ENCODE results near the gene SLC25A15. TPM values are rescaled to one million over a fixed set of nuclear protein-coding genes. Genes with fewer than 3 reads are reported as not detected.

SLC25A15 gene
- total and polyA plus RNA-seq, 4 experiments from 2014 or later, result 4.2 to 8.5 (median 6.4) TPM

DNA sequence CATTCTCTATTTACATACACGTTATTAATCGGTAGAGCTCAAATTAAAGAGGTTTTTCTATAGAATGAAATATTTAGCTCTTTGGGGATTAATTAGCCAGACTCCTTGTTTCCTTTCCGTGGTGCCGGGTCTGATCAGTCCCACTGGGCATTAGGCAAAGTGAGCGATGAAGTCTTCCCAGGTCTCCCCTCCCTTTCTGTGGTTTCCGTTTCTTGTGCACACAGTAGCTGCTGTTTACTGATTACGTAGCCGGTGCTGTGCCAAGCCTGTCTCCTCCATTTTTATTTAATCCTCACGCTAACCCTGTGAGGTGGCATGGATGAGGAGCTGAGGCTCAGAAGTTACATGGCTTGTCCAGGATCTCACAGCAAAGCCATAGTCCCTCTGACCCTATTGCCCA is 9.0 kb downstream of the SLC25A15 start:
- Mint-ChIP-seq H3K4me1 (peaks cover 3 to 21% (median 11%) of the 10 kb centered on the region in 4 donors), H3K27ac (peak overlapping the region in 6 of 7 donors; percentile 27 to 95 (median 90)), H3K36me3 (peaks cover 39 to 66% of the 10 kb centered on the region in 2 donors), H3K4me3 (peak overlapping the region in 6 of 8 donors; percentile 55 to 73 (median 65)), H3K27me3 (no peaks in the 10 kb centered on the region), H3K9me3 (no peaks in the 10 kb centered on the region)
- Histone ChIP-seq H3K4me1 (ENCODE audit: insufficient read depth, low read length) (no peaks in the 10 kb centered on the region), H3K27ac (ENCODE audit: low read depth, low read length) (no peak overlapping the region), H3K27me3 (ENCODE audit: insufficient read depth, low read length) (no peaks in the 10 kb centered on the region), H3K36me3 (ENCODE audit: insufficient read depth, low read length) (peaks cover 15% of the 10 kb centered on the region), H3K4me3 (ENCODE audit: low read length in 2 of 2) (no peak overlapping the region), H3K9me3 (ENCODE audit: control insufficient read depth in 1 of 2, low read length in 2 of 2) (no peaks in the 10 kb centered on the region)
- DNase-seq, result peak in 2 of 5 donors; percentile 7 to 31
- intact Hi-C loops (cut with micrococcal nuclease), result no loop called here
- ChIA-PET CTCF (ENCODE audit: partially characterized antibody) (interaction anchor here (0.9 to 2.4 kb wide), 3 partner anchors 10 to 21 kb away, joined by 3 to 9 read pairs (median 3); partner anchors contain the start of gene SLC25A15), POLR2A (ENCODE audit: partially characterized antibody) (interaction anchor here (0.7 to 2.2 kb wide), 2 partner anchors 9 to 27 kb away, joined by 3 to 9 read pairs; partner anchors contain the start of gene SLC25A15)

DNA sequence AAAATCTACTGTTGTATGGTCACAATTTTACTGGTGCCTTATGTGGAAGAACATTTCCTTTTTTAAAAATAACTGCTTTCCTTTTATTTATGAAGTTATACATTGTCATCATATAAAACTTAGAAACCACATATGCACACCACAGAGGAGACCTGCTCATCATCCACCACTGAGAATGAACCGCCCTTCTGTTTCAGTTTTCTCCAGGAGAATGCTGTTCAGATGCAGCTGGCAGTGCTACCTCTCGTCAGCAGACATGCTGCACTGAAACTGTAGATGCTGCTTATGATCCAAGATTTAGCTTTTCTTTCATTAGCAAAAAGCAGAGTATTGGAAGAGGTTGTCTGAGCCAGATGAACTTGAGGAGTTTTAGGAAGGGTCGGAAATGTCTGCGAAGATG is 10.1 kb downstream of the SLC25A15 start:
- no peaks in the 10 kb centered on the region for H3K27me3 Mint-ChIP-seq
- H3K4me3 ChIP-seq (ENCODE audit: low read length in 2 of 2), result no peak overlapping the region
- no peaks in the 10 kb centered on the region for H3K9me3 ChIP-seq (ENCODE audit: control insufficient read depth in 1 of 2, low read length in 2 of 2)
- H3K36me3 Mint-ChIP-seq, result peaks cover 47 to 60% of the 10 kb centered on the region in 2 donors
- H3K27me3 ChIP-seq (ENCODE audit: insufficient read depth, low read length), result no peaks in the 10 kb centered on the region
- no peaks in the 10 kb centered on the region for H3K9me3 Mint-ChIP-seq
- peaks cover 3 to 21% (median 9%) of the 10 kb centered on the region in 4 donors for H3K4me1 Mint-ChIP-seq
- no peak for DNase-seq
- H3K36me3 ChIP-seq (ENCODE audit: insufficient read depth, low read length), result peaks cover 11% of the 10 kb centered on the region
- ChIA-PET CTCF (ENCODE audit: partially characterized antibody) (interaction anchor here (1.5 to 2.4 kb wide), 2 partner anchors 11 to 15 kb away, joined by 3 to 9 read pairs; partner anchors contain the start of gene SLC25A15), POLR2A (ENCODE audit: partially characterized antibody) (interaction anchor here (2.2 kb wide), 1 partner anchor 10 kb away, joined by 9 read pairs; the partner anchor contains the start of gene SLC25A15)
- H3K27ac ChIP-seq (ENCODE audit: low read depth, low read length), result no peak overlapping the region
- peak overlapping the region in 4 of 7 donors; percentile 5 to 70 (median 26) for H3K27ac Mint-ChIP-seq
- no peaks in the 10 kb centered on the region for H3K4me1 ChIP-seq (ENCODE audit: insufficient read depth, low read length)
- peak overlapping the region in 2 of 8 donors; percentile 1 to 11 for H3K4me3 Mint-ChIP-seq
- intact Hi-C loops (cut with micrococcal nuclease), result no loop called here

DNA sequence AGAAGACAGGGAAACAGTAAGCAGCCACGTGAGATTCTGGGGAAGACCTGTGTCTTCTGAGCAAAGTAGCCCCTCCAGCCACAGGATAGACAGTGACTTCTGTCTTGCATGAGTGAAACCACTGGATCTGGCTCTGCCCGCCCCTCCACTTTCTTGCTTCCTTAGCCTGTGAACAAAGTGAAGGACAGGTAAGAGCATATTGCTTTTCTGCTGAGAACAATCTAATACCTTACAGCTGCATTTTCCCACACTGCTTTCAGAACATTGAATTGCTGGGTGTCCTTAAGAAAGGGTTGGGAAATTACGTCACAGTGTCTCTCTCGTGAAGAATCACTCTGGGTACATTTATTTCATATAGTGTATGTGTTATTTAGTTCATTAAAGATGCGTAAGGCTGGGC is 11.1 kb downstream of the SLC25A15 start:
- intact Hi-C loops (cut with micrococcal nuclease), result no loop called here
- no peak for DNase-seq
- Histone ChIP-seq H3K27ac (ENCODE audit: low read depth, low read length) (no peak overlapping the region), H3K36me3 (ENCODE audit: insufficient read depth, low read length) (peaks cover 14% of the 10 kb centered on the region), H3K9me3 (ENCODE audit: control insufficient read depth in 1 of 2, low read length in 2 of 2) (no peaks in the 10 kb centered on the region), H3K4me3 (ENCODE audit: low read length in 2 of 2) (no peak overlapping the region), H3K4me1 (ENCODE audit: insufficient read depth, low read length) (no peaks in the 10 kb centered on the region), H3K27me3 (ENCODE audit: insufficient read depth, low read length) (no peaks in the 10 kb centered on the region)
- peaks cover 2 to 17% (median 8%) of the 10 kb centered on the region in 4 donors for H3K4me1 Mint-ChIP-seq
- peaks cover 55 to 60% of the 10 kb centered on the region in 2 donors for H3K36me3 Mint-ChIP-seq
- CTCF ChIA-PET (ENCODE audit: partially characterized antibody), result interaction anchor here (1.5 kb wide), 1 partner anchor 14 kb away, joined by 3 read pairs; no protein-coding TSS in a partner anchor
- H3K27me3 Mint-ChIP-seq, result no peaks in the 10 kb centered on the region
- no peak overlapping the region for H3K4me3 Mint-ChIP-seq
- H3K27ac Mint-ChIP-seq, result peak overlapping the region in 3 of 7 donors; percentile 18 to 80 (median 24)
- POLR2A ChIA-PET (ENCODE audit: partially characterized antibody), result no interaction called here
- no peaks in the 10 kb centered on the region for H3K9me3 Mint-ChIP-seq

DNA sequence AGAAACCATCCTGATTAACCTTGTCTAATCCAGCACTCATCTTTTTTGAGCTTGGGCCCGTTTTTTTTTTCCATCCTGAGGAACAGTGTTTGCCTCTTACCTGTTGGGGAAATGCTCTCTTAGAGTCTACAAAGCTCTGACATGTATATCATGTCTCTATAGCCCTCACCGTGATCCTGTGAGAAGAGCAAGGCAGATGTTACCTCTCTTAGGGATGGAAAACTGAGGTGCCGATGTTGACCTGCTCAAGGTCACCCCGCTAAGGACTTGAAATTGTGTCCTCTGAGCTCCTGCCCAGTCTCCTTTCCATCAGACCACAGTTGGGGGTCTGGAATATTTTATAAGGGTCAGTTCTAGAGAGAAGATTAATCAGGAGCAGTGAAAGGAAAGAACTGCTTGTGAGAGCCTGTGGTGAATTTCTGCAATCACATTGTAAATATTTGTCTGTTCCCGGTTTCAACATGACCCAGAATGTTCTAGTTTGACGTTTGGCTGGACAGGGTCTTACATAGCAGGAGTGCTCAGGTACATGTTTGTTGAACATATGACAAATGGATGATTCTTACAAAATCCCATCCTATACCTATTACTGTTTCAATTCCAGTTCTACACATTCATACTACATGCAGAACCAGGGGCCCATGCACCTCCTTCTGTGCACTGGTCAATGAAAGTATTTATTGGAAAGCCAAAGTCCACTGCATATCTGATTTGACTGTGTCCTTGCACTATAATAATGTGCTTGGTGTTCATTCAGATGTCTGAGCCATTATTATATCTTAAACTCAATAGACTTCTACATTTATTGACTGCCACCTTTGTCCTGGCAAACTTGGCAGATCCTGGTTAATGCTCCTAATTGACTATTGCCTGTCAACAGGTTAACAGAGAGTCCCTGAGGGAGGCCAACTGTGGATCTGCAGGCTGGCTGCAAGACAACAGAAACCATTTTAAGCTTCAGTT is 12.1 kb downstream of the SLC25A15 start:
- peaks cover 2 to 12% (median 6%) of the 10 kb centered on the region in 4 donors for H3K4me1 Mint-ChIP-seq
- H3K27ac ChIP-seq (ENCODE audit: low read depth, low read length), result no peak overlapping the region
- no peaks in the 10 kb centered on the region for H3K9me3 ChIP-seq (ENCODE audit: control insufficient read depth in 1 of 2, low read length in 2 of 2)
- H3K27me3 ChIP-seq (ENCODE audit: insufficient read depth, low read length), result no peaks in the 10 kb centered on the region
- H3K4me3 ChIP-seq (ENCODE audit: low read length in 2 of 2), result no peak overlapping the region
- peaks cover 54 to 64% of the 10 kb centered on the region in 2 donors for H3K36me3 Mint-ChIP-seq
- peak overlapping the region in 3 of 7 donors; percentile 7 to 71 (median 30) for H3K27ac Mint-ChIP-seq
- intact Hi-C loops (cut with micrococcal nuclease), result no loop called here
- CTCF ChIA-PET (ENCODE audit: partially characterized antibody), result interaction anchor here (0.9 kb wide), 1 partner anchor 24 kb away, joined by 3 read pairs; no protein-coding TSS in a partner anchor
- no peaks in the 10 kb centered on the region for H3K9me3 Mint-ChIP-seq
- H3K4me1 ChIP-seq (ENCODE audit: insufficient read depth, low read length), result no peaks in the 10 kb centered on the region
- H3K27me3 Mint-ChIP-seq, result no peaks in the 10 kb centered on the region
- no peak for DNase-seq
- POLR2A ChIA-PET (ENCODE audit: partially characterized antibody), result no interaction called here
- no peak overlapping the region for H3K4me3 Mint-ChIP-seq
- H3K36me3 ChIP-seq (ENCODE audit: insufficient read depth, low read length), result peaks cover 20% of the 10 kb centered on the region

DNA sequence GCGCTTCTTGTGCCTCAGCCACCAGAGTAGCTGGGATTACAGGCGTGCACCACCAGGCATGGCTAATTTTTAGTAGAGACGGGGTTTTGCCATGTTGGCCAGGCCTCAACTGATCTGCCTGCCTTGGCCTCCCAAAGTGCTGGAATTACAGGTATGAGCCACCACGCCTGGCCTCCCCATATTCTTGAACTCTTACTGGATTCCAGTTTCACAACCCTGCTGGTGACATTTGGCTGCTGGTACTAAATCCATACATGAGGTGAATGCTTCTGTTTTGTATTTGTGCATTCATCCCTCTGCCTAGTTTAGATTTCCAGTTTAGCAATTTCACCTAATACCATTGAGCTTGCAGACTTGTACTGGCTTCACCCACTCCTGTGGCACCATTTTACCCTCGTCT is 13.9 kb downstream of the SLC25A15 start:
- Histone ChIP-seq H3K27me3 (ENCODE audit: insufficient read depth, low read length) (no peaks in the 10 kb centered on the region), H3K4me1 (ENCODE audit: insufficient read depth, low read length) (no peaks in the 10 kb centered on the region), H3K9me3 (ENCODE audit: control insufficient read depth in 1 of 2, low read length in 2 of 2) (no peaks in the 10 kb centered on the region), H3K36me3 (ENCODE audit: insufficient read depth, low read length) (peaks cover 20% of the 10 kb centered on the region), H3K4me3 (ENCODE audit: low read length in 2 of 2) (no peak overlapping the region), H3K27ac (ENCODE audit: low read depth, low read length) (no peak overlapping the region)
- no peak overlapping the region for H3K4me3 Mint-ChIP-seq
- H3K9me3 Mint-ChIP-seq, result no peaks in the 10 kb centered on the region
- intact Hi-C loops (cut with micrococcal nuclease), result no loop called here
- peaks cover 2 to 12% (median 5%) of the 10 kb centered on the region in 4 donors for H3K4me1 Mint-ChIP-seq
- CTCF ChIA-PET (ENCODE audit: partially characterized antibody), result no interaction called here
- no peaks in the 10 kb centered on the region for H3K27me3 Mint-ChIP-seq
- POLR2A ChIA-PET (ENCODE audit: partially characterized antibody), result no interaction called here
- no peak for DNase-seq
- H3K36me3 Mint-ChIP-seq, result peaks cover 68 to 75% of the 10 kb centered on the region in 2 donors
- no peak overlapping the region for H3K27ac Mint-ChIP-seq

DNA sequence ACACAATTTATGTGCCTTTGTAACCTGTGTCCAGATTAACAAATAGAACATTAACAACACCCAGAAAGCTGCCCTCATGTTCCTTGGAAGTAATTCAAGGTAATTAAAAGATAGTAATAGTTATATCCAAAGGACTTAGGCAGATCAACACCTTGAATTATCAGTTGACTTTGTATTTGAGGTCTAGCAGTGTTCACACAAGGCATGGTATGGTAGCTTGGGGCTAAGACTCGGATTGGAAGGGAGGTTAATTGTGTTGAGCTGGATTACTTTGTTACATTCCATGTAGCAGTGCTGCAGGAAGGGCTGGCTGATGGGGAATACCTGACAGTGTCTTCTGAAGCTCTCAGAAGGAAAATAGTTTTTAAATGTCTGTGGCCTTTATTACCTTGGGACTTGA is 16.8 kb downstream of the SLC25A15 start:
- ChIA-PET POLR2A (ENCODE audit: partially characterized antibody) (no interaction called here), CTCF (ENCODE audit: partially characterized antibody) (interaction anchor here (0.8 kb wide), 1 partner anchor 168 kb away, joined by 3 read pairs; no protein-coding TSS in a partner anchor)

DNA sequence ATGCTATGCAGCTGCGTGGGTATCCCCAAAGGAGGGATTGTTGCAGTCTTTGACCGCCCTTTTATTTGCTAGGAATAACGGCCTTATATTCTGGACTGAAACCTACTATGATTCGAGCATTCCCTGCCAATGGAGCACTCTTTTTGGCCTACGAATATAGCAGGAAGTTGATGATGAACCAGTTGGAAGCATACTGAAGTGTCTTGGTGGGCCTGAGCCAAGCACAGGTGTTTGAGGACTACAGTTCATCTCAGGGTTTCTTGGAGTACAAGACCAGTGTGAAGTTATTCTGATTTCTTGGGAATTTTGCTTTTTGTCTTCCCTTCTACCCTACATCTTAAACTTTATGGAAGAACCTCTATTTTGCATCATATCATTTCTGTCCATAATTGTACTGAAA is 20.1 kb downstream of the SLC25A15 start:
- Histone ChIP-seq H3K27me3 (ENCODE audit: insufficient read depth, low read length) (no peaks in the 10 kb centered on the region), H3K9me3 (ENCODE audit: control insufficient read depth in 1 of 2, low read length in 2 of 2) (no peaks in the 10 kb centered on the region), H3K4me1 (ENCODE audit: insufficient read depth, low read length) (no peaks in the 10 kb centered on the region), H3K36me3 (ENCODE audit: insufficient read depth, low read length) (peaks cover 18% of the 10 kb centered on the region), H3K27ac (ENCODE audit: low read depth, low read length) (no peak overlapping the region), H3K4me3 (ENCODE audit: low read length in 2 of 2) (no peak overlapping the region)
- H3K4me3 Mint-ChIP-seq, result no peak overlapping the region
- H3K27ac Mint-ChIP-seq, result no peak overlapping the region
- CTCF ChIA-PET (ENCODE audit: partially characterized antibody), result no interaction called here
- peaks cover 0 to 2% (median 0%) of the 10 kb centered on the region in 8 donors for H3K9me3 Mint-ChIP-seq
- peaks cover 0 to 3% (median 0%) of the 10 kb centered on the region in 4 donors for H3K4me1 Mint-ChIP-seq
- H3K27me3 Mint-ChIP-seq, result no peaks in the 10 kb centered on the region
- DNase-seq, result no peak
- POLR2A ChIA-PET (ENCODE audit: partially characterized antibody), result no interaction called here
- intact Hi-C loops (cut with micrococcal nuclease), result no loop called here
- H3K36me3 Mint-ChIP-seq, result peaks cover 63 to 78% of the 10 kb centered on the region in 2 donors

More for the DNA sequence above, 16.8 kb downstream of the SLC25A15 start:
- peaks cover 0 to 1% (median 0%) of the 10 kb centered on the region in 4 donors for H3K4me1 Mint-ChIP-seq
- H3K27ac Mint-ChIP-seq, result peak overlapping the region in 2 of 7 donors; percentile 2 to 24
- no peaks in the 10 kb centered on the region for H3K4me1 ChIP-seq (ENCODE audit: insufficient read depth, low read length)
- no peak overlapping the region for H3K4me3 ChIP-seq (ENCODE audit: low read length in 2 of 2)
- intact Hi-C loops (cut with micrococcal nuclease), result no loop called here
- H3K36me3 Mint-ChIP-seq, result peaks cover 59 to 77% of the 10 kb centered on the region in 2 donors
- H3K36me3 ChIP-seq (ENCODE audit: insufficient read depth, low read length), result peaks cover 18% of the 10 kb centered on the region
- H3K27me3 ChIP-seq (ENCODE audit: insufficient read depth, low read length), result no peaks in the 10 kb centered on the region
- H3K9me3 ChIP-seq (ENCODE audit: control insufficient read depth in 1 of 2, low read length in 2 of 2), result no peaks in the 10 kb centered on the region
- no peaks in the 10 kb centered on the region for H3K27me3 Mint-ChIP-seq
- H3K9me3 Mint-ChIP-seq, result no peaks in the 10 kb centered on the region
- H3K4me3 Mint-ChIP-seq, result no peak overlapping the region
- DNase-seq, result no peak
- no peak overlapping the region for H3K27ac ChIP-seq (ENCODE audit: low read depth, low read length)
